Stimulated activated CD8-positive, alpha-beta memory T cell treated with anti-CD3 and anti-CD28 coated beads, Interleukin-7, amount 100 ng/mL, for 24 hours (primary cell): ENCODE data around the gene KRTAP5-6.
"Not testable (repeated sequence)": the region's sequence is repeated elsewhere in the genome, so short reads cannot be mapped to it uniquely, and the experiment has no call there.

ENCODE experiments used
- DNase-seq: peaks from one replicate; pipeline ENCODE4 v3.0.0-alpha.2; 2020; ENCODE audit warnings: low read depth

KRTAP5-6 gene

GRCh38 chr11:1661454-1662269 lies 35.3 kb upstream of the KRTAP5-6 start:
- not testable (repeated sequence) for DNase-seq

- DNase-seq: not testable (repeated sequence)
Observed at GRCh38 chr11:1662699-1663283, 34.2 kb upstream of the KRTAP5-6 start.

- DNase-seq: no peak
Observed at GRCh38 chr11:1665313-1665712, 31.7 kb upstream of the KRTAP5-6 start.

GRCh38 chr11:1667121-1667850 lies 29.7 kb upstream of the KRTAP5-6 start:
- DNase-seq: no peak

GRCh38 chr11:1667906-1668305 lies 29.1 kb upstream of the KRTAP5-6 start:
- no peak for DNase-seq

GRCh38 chr11:1668911-1669473 lies 28.0 kb upstream of the KRTAP5-6 start:
- no peak for DNase-seq

- DNase-seq: no peak
Observed at GRCh38 chr11:1669546-1670218, 27.3 kb upstream of the KRTAP5-6 start.

- not testable (repeated sequence) for DNase-seq
Observed at GRCh38 chr11:1670457-1670856, 26.5 kb upstream of the KRTAP5-6 start.

GRCh38 chr11:1670905-1671371 lies 26.1 kb upstream of the KRTAP5-6 start:
- no peak for DNase-seq

GRCh38 chr11:1671658-1672057 lies 25.3 kb upstream of the KRTAP5-6 start:
- DNase-seq: no peak

- no peak for DNase-seq
Observed at GRCh38 chr11:1672613-1673350, 24.2 kb upstream of the KRTAP5-6 start.

GRCh38 chr11:1673446-1674172 lies 23.4 kb upstream of the KRTAP5-6 start:
- no peak for DNase-seq

GRCh38 chr11:1674173-1675131 lies 22.5 kb upstream of the KRTAP5-6 start:
- no peak for DNase-seq

GRCh38 chr11:1675536-1676228 lies 21.3 kb upstream of the KRTAP5-6 start:
- no peak for DNase-seq

- no peak for DNase-seq
Observed at GRCh38 chr11:1676229-1676740, 20.7 kb upstream of the KRTAP5-6 start.

GRCh38 chr11:1679881-1680280 lies 17.1 kb upstream of the KRTAP5-6 start:
- no peak for DNase-seq

- no peak for DNase-seq
Observed at GRCh38 chr11:1682225-1682905, 14.6 kb upstream of the KRTAP5-6 start.

- DNase-seq: not testable (repeated sequence)
Observed at GRCh38 chr11:1683216-1683615, 13.8 kb upstream of the KRTAP5-6 start.
